OCI-LY3 (cell line): ENCODE data around the gene CPT1A.

Source experiments
- CTCF ChIP-seq: fragments of 200-600, 300-600 bp; sonication (generic); IDR thresholded peaks from 2 replicates; pipeline ENCODE4 v1.5.1; 2014; ENCODE audit warnings: antibody characterized with exemption, low read length, low read depth
- EZH2phosphoT487 ChIP-seq: fragments of 200-600 bp; shearing (Covaris generic); IDR thresholded peaks from 2 replicates; pipeline ENCODE4 v1.6.1; 2018; ENCODE audit warnings: antibody characterized with exemption, mixed run types, low read depth

DNA sequence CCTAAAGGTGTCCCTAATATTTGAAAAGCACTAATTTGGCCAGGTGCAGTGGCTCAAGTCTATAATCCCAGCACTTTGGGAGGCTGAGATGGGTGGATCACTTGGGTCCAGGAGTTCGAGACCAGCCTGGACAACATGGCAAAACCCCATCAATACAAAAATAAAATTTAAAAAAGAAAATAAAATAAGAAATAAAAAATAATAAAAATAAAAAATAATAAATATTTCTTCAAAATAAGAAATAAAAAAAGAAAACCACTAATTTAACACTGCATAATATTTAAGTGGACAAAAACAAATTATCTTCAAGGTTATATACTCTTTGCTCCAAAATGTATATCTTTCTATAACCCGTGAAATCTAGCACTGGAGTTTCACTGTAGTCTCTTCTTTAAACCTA lies 32.9 kb downstream of the CPT1A start:
- TF ChIP-seq CTCF: no peak
- TF ChIP-seq EZH2phosphoT487: no peak
